ENCODE results near the gene ZBTB7C. TPM values are rescaled to one million over a fixed set of nuclear protein-coding genes. Genes with fewer than 3 reads are reported as not detected.
A peak's percentile ranks its signal among the peaks of the same experiment; 100 is the strongest.

Gene ZBTB7C
- total RNA-seq, 1 donor from 2014 or later: 13.0 TPM

DNA sequence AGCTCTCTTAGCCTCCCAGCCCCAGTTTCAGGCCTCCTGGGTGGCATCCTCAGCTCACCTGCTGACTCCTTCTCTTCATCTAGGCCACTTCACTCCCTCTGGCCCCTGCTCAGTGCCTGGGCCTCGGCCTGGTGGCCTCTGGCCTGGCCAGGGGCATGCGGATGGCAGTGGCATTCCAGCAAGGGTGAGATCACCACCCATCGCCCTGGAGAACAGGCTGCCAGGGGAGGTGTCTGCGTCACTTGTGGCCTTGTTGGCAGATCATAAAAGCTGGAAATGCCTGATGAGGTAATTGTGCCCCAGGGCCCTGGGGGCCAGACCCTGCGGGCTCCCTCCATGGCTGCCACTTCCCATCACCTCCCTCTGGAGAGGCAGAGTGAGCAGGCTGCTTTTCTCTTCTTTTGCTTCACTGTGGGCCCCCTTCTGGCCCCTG, 406.2 kb downstream of the ZBTB7C start:
- no peaks in the 10 kb centered on the region for H3K9me3 Mint-ChIP-seq
- TF ChIP-seq, protein P1, sequence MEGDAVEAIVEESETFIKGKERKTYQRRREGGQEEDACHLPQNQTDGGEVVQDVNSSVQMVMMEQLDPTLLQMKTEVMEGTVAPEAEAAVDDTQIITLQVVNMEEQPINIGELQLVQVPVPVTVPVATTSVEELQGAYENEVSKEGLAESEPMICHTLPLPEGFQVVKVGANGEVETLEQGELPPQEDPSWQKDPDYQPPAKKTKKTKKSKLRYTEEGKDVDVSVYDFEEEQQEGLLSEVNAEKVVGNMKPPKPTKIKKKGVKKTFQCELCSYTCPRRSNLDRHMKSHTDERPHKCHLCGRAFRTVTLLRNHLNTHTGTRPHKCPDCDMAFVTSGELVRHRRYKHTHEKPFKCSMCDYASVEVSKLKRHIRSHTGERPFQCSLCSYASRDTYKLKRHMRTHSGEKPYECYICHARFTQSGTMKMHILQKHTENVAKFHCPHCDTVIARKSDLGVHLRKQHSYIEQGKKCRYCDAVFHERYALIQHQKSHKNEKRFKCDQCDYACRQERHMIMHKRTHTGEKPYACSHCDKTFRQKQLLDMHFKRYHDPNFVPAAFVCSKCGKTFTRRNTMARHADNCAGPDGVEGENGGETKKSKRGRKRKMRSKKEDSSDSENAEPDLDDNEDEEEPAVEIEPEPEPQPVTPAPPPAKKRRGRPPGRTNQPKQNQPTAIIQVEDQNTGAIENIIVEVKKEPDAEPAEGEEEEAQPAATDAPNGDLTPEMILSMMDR (conservative IDR thresholded peaks at IDR 0.05): no peak
- H3K4me1 Mint-ChIP-seq (ENCODE audit: unreplicated experiment): peaks cover 7% of the 10 kb centered on the region
- H3K27ac Mint-ChIP-seq: no peak overlapping the region
- no peak overlapping the region for H3K4me3 Mint-ChIP-seq
- DNase-seq (ENCODE audit: extremely low spot score, unreplicated experiment): no peak
- H3K27me3 Mint-ChIP-seq: no peaks in the 10 kb centered on the region
- H3K36me3 Mint-ChIP-seq: no peaks in the 10 kb centered on the region

DNA sequence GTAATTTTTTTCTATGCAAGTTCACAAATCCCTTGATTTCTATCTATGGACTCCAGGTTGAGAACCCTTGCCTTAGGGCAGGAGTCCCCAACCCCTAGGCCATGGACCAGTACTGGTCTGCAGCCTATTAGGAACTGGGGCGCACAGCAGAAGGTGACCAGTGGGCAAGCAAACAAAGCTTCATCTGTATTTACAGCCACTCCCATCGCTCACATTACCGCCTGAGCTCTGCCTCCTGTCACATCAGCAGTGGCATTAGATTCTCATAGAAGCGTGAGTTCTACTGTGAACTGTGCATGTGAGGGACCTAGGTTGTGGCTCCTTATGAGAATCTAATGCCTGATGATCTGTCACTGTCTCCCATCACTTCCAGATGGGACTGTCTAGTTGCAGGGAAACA, 408.5 kb downstream of the ZBTB7C start:
- Mint-ChIP-seq H3K27ac (no peak overlapping the region), H3K27me3 (no peaks in the 10 kb centered on the region), H3K36me3 (no peaks in the 10 kb centered on the region), H3K4me3 (no peak overlapping the region), H3K4me1 (ENCODE audit: unreplicated experiment) (peaks cover 11% of the 10 kb centered on the region), H3K9me3 (no peaks in the 10 kb centered on the region)
- TF ChIP-seq, protein P1 (conservative IDR thresholded peaks at IDR 0.05): no peak
- no peak for DNase-seq (ENCODE audit: extremely low spot score, unreplicated experiment)

DNA sequence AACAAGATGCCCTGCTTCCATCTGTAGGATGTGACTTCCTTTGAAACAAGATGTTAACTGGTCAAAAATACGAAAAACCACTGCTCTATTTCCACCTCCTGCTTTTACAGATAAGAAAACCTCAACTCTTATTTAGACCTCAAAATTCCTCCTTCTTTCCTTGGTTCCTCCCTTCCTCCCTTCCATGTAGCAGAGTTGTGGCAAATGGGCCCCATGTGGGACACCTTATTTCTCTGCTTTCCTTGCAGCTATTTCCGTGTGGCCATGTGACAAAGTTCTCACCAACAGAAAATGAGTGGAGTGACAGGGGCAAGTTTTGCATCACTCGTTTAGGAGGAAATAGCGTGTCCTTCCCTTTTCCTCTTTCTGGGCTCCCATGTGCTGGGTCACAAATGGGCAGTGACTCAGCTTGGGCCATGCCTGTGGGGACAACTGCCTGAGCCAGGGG, 409.4 kb downstream of the ZBTB7C start:
- Mint-ChIP-seq H3K9me3 (no peaks in the 10 kb centered on the region), H3K27ac (no peak overlapping the region), H3K36me3 (no peaks in the 10 kb centered on the region), H3K4me1 (ENCODE audit: unreplicated experiment) (peaks cover 13% of the 10 kb centered on the region), H3K4me3 (no peak overlapping the region), H3K27me3 (no peaks in the 10 kb centered on the region)
- TF ChIP-seq, protein P1 (conservative IDR thresholded peaks at IDR 0.05): no peak
- no peak for DNase-seq (ENCODE audit: extremely low spot score, unreplicated experiment)

DNA sequence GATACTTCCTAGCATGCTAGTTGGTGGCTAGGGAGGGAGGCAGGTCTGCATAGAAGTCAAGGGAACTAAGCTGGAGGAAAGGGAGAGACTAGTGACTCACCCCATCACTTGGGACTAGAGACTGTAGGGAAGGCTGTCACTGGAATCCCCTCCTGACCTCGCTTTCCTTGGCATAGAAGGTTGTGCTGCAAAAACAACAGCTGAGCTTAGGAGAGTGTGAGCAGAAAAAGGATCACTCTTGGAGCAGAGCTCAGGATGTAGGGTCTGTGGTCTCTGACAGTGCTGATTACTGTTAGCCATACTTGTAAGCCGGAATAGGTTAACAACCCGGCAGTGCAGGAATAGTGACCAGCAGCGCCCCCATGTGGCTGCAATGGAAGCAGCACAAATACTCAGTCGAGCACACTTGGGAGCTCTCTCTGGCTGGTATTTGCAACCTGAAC, 411.8 kb downstream of the ZBTB7C start:
- peaks cover 13% of the 10 kb centered on the region for H3K4me1 Mint-ChIP-seq (ENCODE audit: unreplicated experiment)
- H3K27me3 Mint-ChIP-seq: no peaks in the 10 kb centered on the region
- TF ChIP-seq, protein P1 (conservative IDR thresholded peaks at IDR 0.05): peak; percentile 72
- no peaks in the 10 kb centered on the region for H3K36me3 Mint-ChIP-seq
- no peak for DNase-seq (ENCODE audit: extremely low spot score, unreplicated experiment)
- H3K9me3 Mint-ChIP-seq: no peaks in the 10 kb centered on the region
- no peak overlapping the region for H3K4me3 Mint-ChIP-seq
- no peak overlapping the region for H3K27ac Mint-ChIP-seq

DNA sequence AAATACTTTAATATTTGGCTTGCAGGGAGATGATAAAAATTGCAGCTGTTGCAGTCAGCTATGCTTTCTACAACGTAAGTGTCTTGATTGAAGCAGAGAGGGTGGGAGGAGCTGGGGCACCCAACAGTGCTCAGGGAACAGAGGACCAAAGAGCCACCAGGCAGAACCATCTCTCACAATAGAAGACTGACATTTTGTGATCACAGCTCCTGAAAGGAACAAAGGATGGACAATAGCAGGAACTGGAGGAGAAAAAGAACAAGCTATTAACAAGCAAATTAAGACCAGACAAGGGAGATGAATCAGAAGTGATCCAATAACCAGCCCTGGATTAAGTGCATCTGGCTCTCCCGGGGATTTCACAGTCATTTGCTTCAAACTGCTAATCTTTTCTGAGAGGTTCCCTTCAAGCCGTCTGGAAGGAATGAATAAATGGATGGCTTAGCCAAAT, 413.1 kb downstream of the ZBTB7C start:
- DNase-seq (ENCODE audit: extremely low spot score, unreplicated experiment): no peak
- no peaks in the 10 kb centered on the region for H3K27me3 Mint-ChIP-seq
- TF ChIP-seq, protein P1 (conservative IDR thresholded peaks at IDR 0.05): no peak
- H3K9me3 Mint-ChIP-seq: no peaks in the 10 kb centered on the region
- H3K4me1 Mint-ChIP-seq (ENCODE audit: unreplicated experiment): peaks cover 13% of the 10 kb centered on the region
- H3K4me3 Mint-ChIP-seq: no peak overlapping the region
- H3K27ac Mint-ChIP-seq: no peak overlapping the region
- no peaks in the 10 kb centered on the region for H3K36me3 Mint-ChIP-seq

DNA sequence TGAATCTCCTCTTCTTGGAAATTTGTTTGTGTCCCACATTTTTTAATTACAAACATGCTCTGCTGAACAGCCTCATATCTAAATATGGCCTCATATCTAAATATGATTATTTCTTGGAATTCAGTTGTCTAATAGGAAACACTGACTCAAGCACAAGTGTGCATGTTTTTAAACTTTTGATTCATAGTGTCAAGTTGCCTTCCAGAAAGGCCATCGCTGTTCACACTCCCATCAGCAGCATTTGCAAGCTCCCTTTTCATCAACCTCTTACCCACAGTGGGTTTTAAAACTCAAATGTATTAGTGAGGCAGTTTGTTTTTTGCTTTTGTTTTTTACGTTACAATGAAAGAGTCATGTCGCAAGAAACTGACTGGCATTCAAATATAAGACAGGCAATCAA, 413.5 kb downstream of the ZBTB7C start:
- peaks cover 13% of the 10 kb centered on the region for H3K4me1 Mint-ChIP-seq (ENCODE audit: unreplicated experiment)
- H3K27ac Mint-ChIP-seq: no peak overlapping the region
- TF ChIP-seq, protein P1 (conservative IDR thresholded peaks at IDR 0.05): no peak
- no peak overlapping the region for H3K4me3 Mint-ChIP-seq
- no peak for DNase-seq (ENCODE audit: extremely low spot score, unreplicated experiment)
- H3K9me3 Mint-ChIP-seq: no peaks in the 10 kb centered on the region
- H3K27me3 Mint-ChIP-seq: peaks cover under 1% of the 10 kb centered on the region
- H3K36me3 Mint-ChIP-seq: no peaks in the 10 kb centered on the region

Measured in type B pancreatic cell (in vitro differentiated cells).